ENCODE data around the gene ATL1. TPM values are rescaled to one million over a fixed set of nuclear protein-coding genes. Genes with fewer than 3 reads are reported as not detected.
A peak's percentile ranks its signal among the peaks of the same experiment; 100 is the strongest.

ATL1 gene
- total and polyA plus RNA-seq, 2 experiments from 2014 or later: 3.5 to 7.0 TPM

DNA sequence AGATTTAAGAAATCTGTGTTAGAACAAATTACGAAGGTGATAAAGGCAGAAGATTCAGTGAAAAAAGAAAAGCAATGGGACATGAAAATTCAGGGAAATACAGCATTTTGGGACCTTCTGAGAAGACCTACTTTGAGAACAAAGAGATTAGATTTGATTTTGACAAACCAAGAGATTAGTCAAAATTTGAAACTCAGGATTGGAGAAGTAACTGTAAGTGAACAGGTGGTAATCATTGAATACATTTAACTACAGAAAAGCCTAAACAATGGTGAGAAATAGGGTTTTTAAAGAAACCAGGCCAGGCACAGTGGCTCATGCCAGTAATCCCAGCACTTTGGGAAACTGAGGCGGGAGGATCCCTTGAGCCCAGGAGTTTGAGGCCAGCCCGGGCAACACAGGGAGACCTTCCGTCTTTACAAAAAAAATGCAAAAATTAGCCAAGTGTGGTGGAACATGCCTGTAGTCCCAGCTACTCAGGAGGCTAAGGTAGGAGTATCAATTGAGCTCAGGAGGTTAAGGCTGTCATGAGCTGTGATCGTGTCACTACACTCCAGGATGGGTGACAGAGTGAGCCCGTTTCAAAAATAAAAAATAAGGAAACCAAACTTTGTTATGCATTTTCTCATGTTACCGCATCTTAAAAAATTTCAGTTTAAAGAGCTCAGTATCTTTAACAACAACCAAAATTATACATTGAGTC lies 117.0 kb downstream of the ATL1 start:
- Mint-ChIP-seq H3K27me3 (ENCODE audit: insufficient read depth, low read depth, poor library complexity) (peaks cover 2% of the 10 kb centered on the region), H3K4me3 (no peak overlapping the region), H3K36me3 (ENCODE audit: low read depth) (no peaks in the 10 kb centered on the region), H3K9me3 (no peaks in the 10 kb centered on the region), H3K27ac (no peak overlapping the region), H3K4me1 (peaks cover 6% of the 10 kb centered on the region)
- H3K4me1 ChIP-seq (ENCODE audit: insufficient read depth): no peaks in the 10 kb centered on the region
- H3K27me3 ChIP-seq (ENCODE audit: insufficient read depth): no peaks in the 10 kb centered on the region
- H3K27ac ChIP-seq (ENCODE audit: low read depth): no peak overlapping the region
- no peaks in the 10 kb centered on the region for H3K9me2 ChIP-seq (ENCODE audit: insufficient read depth)
- no peak overlapping the region for H3K4me2 ChIP-seq
- H3F3A ChIP-seq (replicated peaks; ENCODE audit: low read depth): no peaks in the 10 kb centered on the region
- H3K4me3 ChIP-seq: no peak overlapping the region
- DNase-seq (ENCODE audit: low spot score) (no peak), ATAC-seq (no peak)
- TF ChIP-seq EZH2 (IDR thresholded peaks at IDR 0.05; ENCODE audit: low read depth, unreplicated experiment) (no peak), JUNB (IDR thresholded peaks at IDR 0.05; ENCODE audit: unreplicated experiment) (no peak), ZNF462 (CRISPR knock-in tag; IDR thresholded peaks at IDR 0.05) (no peak), ZNF114 (CRISPR knock-in tag; IDR thresholded peaks at IDR 0.05) (no peak), EZH2phosphoT487 (IDR thresholded peaks at IDR 0.05; ENCODE audit: unreplicated experiment) (no peak), CREB1 (CRISPR knock-in tag; IDR thresholded peaks at IDR 0.05; ENCODE audit: low read depth) (no peak), STAT1 (IDR thresholded peaks at IDR 0.05; ENCODE audit: unreplicated experiment) (no peak), ZNF331 (CRISPR knock-in tag; IDR thresholded peaks at IDR 0.05; ENCODE audit: low read depth) (no peak), POLR2AphosphoS5 (IDR thresholded peaks at IDR 0.05; ENCODE audit: low read depth) (no peak), NANOG (IDR thresholded peaks at IDR 0.05; ENCODE audit: borderline replicate concordance) (no peak)
- TF ChIP-seq, protein P1, sequence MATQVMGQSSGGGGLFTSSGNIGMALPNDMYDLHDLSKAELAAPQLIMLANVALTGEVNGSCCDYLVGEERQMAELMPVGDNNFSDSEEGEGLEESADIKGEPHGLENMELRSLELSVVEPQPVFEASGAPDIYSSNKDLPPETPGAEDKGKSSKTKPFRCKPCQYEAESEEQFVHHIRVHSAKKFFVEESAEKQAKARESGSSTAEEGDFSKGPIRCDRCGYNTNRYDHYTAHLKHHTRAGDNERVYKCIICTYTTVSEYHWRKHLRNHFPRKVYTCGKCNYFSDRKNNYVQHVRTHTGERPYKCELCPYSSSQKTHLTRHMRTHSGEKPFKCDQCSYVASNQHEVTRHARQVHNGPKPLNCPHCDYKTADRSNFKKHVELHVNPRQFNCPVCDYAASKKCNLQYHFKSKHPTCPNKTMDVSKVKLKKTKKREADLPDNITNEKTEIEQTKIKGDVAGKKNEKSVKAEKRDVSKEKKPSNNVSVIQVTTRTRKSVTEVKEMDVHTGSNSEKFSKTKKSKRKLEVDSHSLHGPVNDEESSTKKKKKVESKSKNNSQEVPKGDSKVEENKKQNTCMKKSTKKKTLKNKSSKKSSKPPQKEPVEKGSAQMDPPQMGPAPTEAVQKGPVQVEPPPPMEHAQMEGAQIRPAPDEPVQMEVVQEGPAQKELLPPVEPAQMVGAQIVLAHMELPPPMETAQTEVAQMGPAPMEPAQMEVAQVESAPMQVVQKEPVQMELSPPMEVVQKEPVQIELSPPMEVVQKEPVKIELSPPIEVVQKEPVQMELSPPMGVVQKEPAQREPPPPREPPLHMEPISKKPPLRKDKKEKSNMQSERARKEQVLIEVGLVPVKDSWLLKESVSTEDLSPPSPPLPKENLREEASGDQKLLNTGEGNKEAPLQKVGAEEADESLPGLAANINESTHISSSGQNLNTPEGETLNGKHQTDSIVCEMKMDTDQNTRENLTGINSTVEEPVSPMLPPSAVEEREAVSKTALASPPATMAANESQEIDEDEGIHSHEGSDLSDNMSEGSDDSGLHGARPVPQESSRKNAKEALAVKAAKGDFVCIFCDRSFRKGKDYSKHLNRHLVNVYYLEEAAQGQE (IDR thresholded peaks at IDR 0.05; ENCODE audit: unreplicated experiment): no peak
- TF ChIP-seq, protein P2, sequence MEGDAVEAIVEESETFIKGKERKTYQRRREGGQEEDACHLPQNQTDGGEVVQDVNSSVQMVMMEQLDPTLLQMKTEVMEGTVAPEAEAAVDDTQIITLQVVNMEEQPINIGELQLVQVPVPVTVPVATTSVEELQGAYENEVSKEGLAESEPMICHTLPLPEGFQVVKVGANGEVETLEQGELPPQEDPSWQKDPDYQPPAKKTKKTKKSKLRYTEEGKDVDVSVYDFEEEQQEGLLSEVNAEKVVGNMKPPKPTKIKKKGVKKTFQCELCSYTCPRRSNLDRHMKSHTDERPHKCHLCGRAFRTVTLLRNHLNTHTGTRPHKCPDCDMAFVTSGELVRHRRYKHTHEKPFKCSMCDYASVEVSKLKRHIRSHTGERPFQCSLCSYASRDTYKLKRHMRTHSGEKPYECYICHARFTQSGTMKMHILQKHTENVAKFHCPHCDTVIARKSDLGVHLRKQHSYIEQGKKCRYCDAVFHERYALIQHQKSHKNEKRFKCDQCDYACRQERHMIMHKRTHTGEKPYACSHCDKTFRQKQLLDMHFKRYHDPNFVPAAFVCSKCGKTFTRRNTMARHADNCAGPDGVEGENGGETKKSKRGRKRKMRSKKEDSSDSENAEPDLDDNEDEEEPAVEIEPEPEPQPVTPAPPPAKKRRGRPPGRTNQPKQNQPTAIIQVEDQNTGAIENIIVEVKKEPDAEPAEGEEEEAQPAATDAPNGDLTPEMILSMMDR (conservative IDR thresholded peaks at IDR 0.05; ENCODE audit: low read depth in 2 of 2): no peak
- no peaks in the 10 kb centered on the region for H3K36me3 ChIP-seq (ENCODE audit: insufficient read depth)
- H3K79me2 ChIP-seq (replicated peaks; ENCODE audit: insufficient read depth): no peaks in the 10 kb centered on the region
- no peaks in the 10 kb centered on the region for H4K20me1 ChIP-seq (replicated peaks; ENCODE audit: insufficient read depth)
- peak overlapping the region; percentile 38 for H2AFZ ChIP-seq

All from GM23338 (cell line).